ENCODE results near the gene NLK.
A peak's percentile ranks its signal among the peaks of the same experiment; 100 is the strongest.

NLK gene

GRCh38 chr17:28124962-28125361 is 82.5 kb downstream of the NLK start:
- CTCF ChIA-PET = no interaction called here
- no peak overlapping the region for H3K4me3 ChIP-seq (ENCODE audit: control insufficient read depth in 1 of 7, extremely low read depth in 1 of 7, insufficient read depth in 4 of 7, low read depth in 2 of 7, low read length in 6 of 7)
- no peaks in the 10 kb centered on the region for H3K27me3 ChIP-seq (replicated peaks in 2 of 5; ENCODE audit: control insufficient read depth in 4 of 5, insufficient read depth in 5 of 5, low read length in 4 of 5)
- H3K9me3 ChIP-seq (ENCODE audit: control extremely low read depth in 1 of 5, control insufficient read depth in 4 of 5, insufficient read depth in 2 of 5, low read depth in 1 of 5, low read length in 4 of 5) = no peaks in the 10 kb centered on the region
- no peaks in the 10 kb centered on the region for H3K4me1 ChIP-seq (ENCODE audit: control extremely low read depth in 1 of 4, control insufficient read depth in 4 of 4, insufficient read depth in 4 of 4, low read length in 3 of 4)
- H3K27ac ChIP-seq (ENCODE audit: insufficient read depth in 1 of 2, low read depth in 1 of 2, low read length in 2 of 2, poor library complexity in 1 of 2, severe bottlenecking in 2 of 2) = no peak overlapping the region
- POLR2A ChIA-PET = interaction anchor here (1.1 kb wide), 1 partner anchor 10 kb away, joined by 3 read pairs; no protein-coding TSS in a partner anchor
- DNase-seq = no peak
- peaks cover 0 to 11% (median 9%) of the 10 kb centered on the region in 4 experiments for H3K36me3 ChIP-seq (ENCODE audit: control insufficient read depth in 4 of 4, insufficient read depth in 4 of 4, low read length in 3 of 4)
- no CpG with 5 or more reads among the region's 1 CpG for whole genome bisulfite sequencing (ENCODE audit: insufficient coverage)

GRCh38 chr17:28125526-28126378 is 83.3 kb downstream of the NLK start:
- peaks cover 0 to 11% (median 9%) of the 10 kb centered on the region in 4 experiments for H3K36me3 ChIP-seq (ENCODE audit: control insufficient read depth in 4 of 4, insufficient read depth in 4 of 4, low read length in 3 of 4)
- no peak for DNase-seq
- no peaks in the 10 kb centered on the region for H3K9me3 ChIP-seq (ENCODE audit: control extremely low read depth in 1 of 5, control insufficient read depth in 4 of 5, insufficient read depth in 2 of 5, low read depth in 1 of 5, low read length in 4 of 5)
- POLR2A ChIA-PET = interaction anchor here (1.1 kb wide), 1 partner anchor 11 kb away, joined by 3 read pairs; no protein-coding TSS in a partner anchor
- no peak overlapping the region for H3K4me3 ChIP-seq (ENCODE audit: control insufficient read depth in 1 of 7, extremely low read depth in 1 of 7, insufficient read depth in 4 of 7, low read depth in 2 of 7, low read length in 6 of 7)
- no peak overlapping the region for H3K27ac ChIP-seq (ENCODE audit: insufficient read depth in 1 of 2, low read depth in 1 of 2, low read length in 2 of 2, poor library complexity in 1 of 2, severe bottlenecking in 2 of 2)
- H3K4me1 ChIP-seq (ENCODE audit: control extremely low read depth in 1 of 4, control insufficient read depth in 4 of 4, insufficient read depth in 4 of 4, low read length in 3 of 4) = peaks cover 0 to 7% (median 3%) of the 10 kb centered on the region in 4 experiments
- no peaks in the 10 kb centered on the region for H3K27me3 ChIP-seq (replicated peaks in 2 of 5; ENCODE audit: control insufficient read depth in 4 of 5, insufficient read depth in 5 of 5, low read length in 4 of 5)
- 100% methylated on average over 1 of the region's 4 CpGs for WGBS (ENCODE audit: insufficient coverage)
- CTCF ChIA-PET = no interaction called here

GRCh38 chr17:28127196-28127595 is 84.7 kb downstream of the NLK start:
- peak in 1 of 3 donors; percentile 45 for DNase-seq
- H3K4me3 ChIP-seq (ENCODE audit: control insufficient read depth in 1 of 7, extremely low read depth in 1 of 7, insufficient read depth in 4 of 7, low read depth in 2 of 7, low read length in 6 of 7) = no peak overlapping the region
- peaks cover 0 to 10% (median 9%) of the 10 kb centered on the region in 4 experiments for H3K36me3 ChIP-seq (ENCODE audit: control insufficient read depth in 4 of 4, insufficient read depth in 4 of 4, low read length in 3 of 4)
- H3K4me1 ChIP-seq (ENCODE audit: control extremely low read depth in 1 of 4, control insufficient read depth in 4 of 4, insufficient read depth in 4 of 4, low read length in 3 of 4) = peaks cover 0 to 7% (median 3%) of the 10 kb centered on the region in 4 experiments
- H3K9me3 ChIP-seq (ENCODE audit: control extremely low read depth in 1 of 5, control insufficient read depth in 4 of 5, insufficient read depth in 2 of 5, low read depth in 1 of 5, low read length in 4 of 5) = no peaks in the 10 kb centered on the region
- POLR2A ChIA-PET = no interaction called here
- H3K27ac ChIP-seq (ENCODE audit: insufficient read depth in 1 of 2, low read depth in 1 of 2, low read length in 2 of 2, poor library complexity in 1 of 2, severe bottlenecking in 2 of 2) = no peak overlapping the region
- CTCF ChIA-PET = no interaction called here
- H3K27me3 ChIP-seq (replicated peaks in 2 of 5; ENCODE audit: control insufficient read depth in 4 of 5, insufficient read depth in 5 of 5, low read length in 4 of 5) = no peaks in the 10 kb centered on the region
- no CpG with 5 or more reads among the region's 1 CpG for WGBS (ENCODE audit: insufficient coverage)

- ChIA-PET POLR2A (no interaction called here), CTCF (no interaction called here)
- peaks cover 0 to 7% (median 3%) of the 10 kb centered on the region in 4 experiments for H3K4me1 ChIP-seq (ENCODE audit: control extremely low read depth in 1 of 4, control insufficient read depth in 4 of 4, insufficient read depth in 4 of 4, low read length in 3 of 4)
- no peaks in the 10 kb centered on the region for H3K27me3 ChIP-seq (replicated peaks in 2 of 5; ENCODE audit: control insufficient read depth in 4 of 5, insufficient read depth in 5 of 5, low read length in 4 of 5)
- no peak for DNase-seq
- no peaks in the 10 kb centered on the region for H3K9me3 ChIP-seq (ENCODE audit: control extremely low read depth in 1 of 5, control insufficient read depth in 4 of 5, insufficient read depth in 2 of 5, low read depth in 1 of 5, low read length in 4 of 5)
- H3K27ac ChIP-seq (ENCODE audit: insufficient read depth in 1 of 2, low read depth in 1 of 2, low read length in 2 of 2, poor library complexity in 1 of 2, severe bottlenecking in 2 of 2) = no peak overlapping the region
- no CpG with 5 or more reads among the region's 1 CpG for WGBS (ENCODE audit: insufficient coverage)
- H3K36me3 ChIP-seq (ENCODE audit: control insufficient read depth in 4 of 4, insufficient read depth in 4 of 4, low read length in 3 of 4) = peaks cover 0 to 19% (median 9%) of the 10 kb centered on the region in 4 experiments
- no peak overlapping the region for H3K4me3 ChIP-seq (ENCODE audit: control insufficient read depth in 1 of 7, extremely low read depth in 1 of 7, insufficient read depth in 4 of 7, low read depth in 2 of 7, low read length in 6 of 7)
These were observed 86.3 kb downstream of the NLK start for GRCh38 chr17:28128779-28129178.

- CTCF ChIA-PET = interaction anchor here (1.0 to 2.0 kb wide), 4 partner anchors 8 to 43 kb away, joined by 3 to 5 read pairs (median 3); no protein-coding TSS in a partner anchor
- Histone ChIP-seq H3K27me3 (replicated peaks in 2 of 5; ENCODE audit: control insufficient read depth in 4 of 5, insufficient read depth in 5 of 5, low read length in 4 of 5) (no peaks in the 10 kb centered on the region), H3K4me1 (ENCODE audit: control extremely low read depth in 1 of 4, control insufficient read depth in 4 of 4, insufficient read depth in 4 of 4, low read length in 3 of 4) (peaks cover 0 to 7% (median 3%) of the 10 kb centered on the region in 4 experiments), H3K36me3 (ENCODE audit: control insufficient read depth in 4 of 4, insufficient read depth in 4 of 4, low read length in 3 of 4) (peaks cover 5 to 20% (median 18%) of the 10 kb centered on the region in 4 experiments), H3K4me3 (ENCODE audit: control insufficient read depth in 1 of 7, extremely low read depth in 1 of 7, insufficient read depth in 4 of 7, low read depth in 2 of 7, low read length in 6 of 7) (no peak overlapping the region), H3K9me3 (ENCODE audit: control extremely low read depth in 1 of 5, control insufficient read depth in 4 of 5, insufficient read depth in 2 of 5, low read depth in 1 of 5, low read length in 4 of 5) (no peaks in the 10 kb centered on the region), H3K27ac (ENCODE audit: insufficient read depth in 1 of 2, low read depth in 1 of 2, low read length in 2 of 2, poor library complexity in 1 of 2, severe bottlenecking in 2 of 2) (no peak overlapping the region)
- POLR2A ChIA-PET = no interaction called here
- WGBS (ENCODE audit: insufficient coverage) = 17% methylated on average over 1 of the region's 2 CpGs
- DNase-seq = peak in 2 of 3 donors; percentile 34 to 61
These were observed 88.0 kb downstream of the NLK start for GRCh38 chr17:28130472-28130871.

GRCh38 chr17:28131599-28131998 is 89.1 kb downstream of the NLK start:
- no CpG with 5 or more reads among the region's 4 CpGs for WGBS (ENCODE audit: insufficient coverage)
- H3K4me1 ChIP-seq (ENCODE audit: control extremely low read depth in 1 of 4, control insufficient read depth in 4 of 4, insufficient read depth in 4 of 4, low read length in 3 of 4) = peaks cover 0 to 7% (median 3%) of the 10 kb centered on the region in 4 experiments
- no peak overlapping the region for H3K4me3 ChIP-seq (ENCODE audit: control insufficient read depth in 1 of 7, extremely low read depth in 1 of 7, insufficient read depth in 4 of 7, low read depth in 2 of 7, low read length in 6 of 7)
- ChIA-PET CTCF (interaction anchor here (0.6 to 2.0 kb wide), 4 partner anchors 9 to 163 kb away, joined by 3 to 5 read pairs (median 4); no protein-coding TSS in a partner anchor), POLR2A (no interaction called here)
- H3K36me3 ChIP-seq (ENCODE audit: control insufficient read depth in 4 of 4, insufficient read depth in 4 of 4, low read length in 3 of 4) = peaks cover 8 to 20% (median 15%) of the 10 kb centered on the region in 4 experiments
- no peak for DNase-seq
- no peak overlapping the region for H3K27ac ChIP-seq (ENCODE audit: insufficient read depth in 1 of 2, low read depth in 1 of 2, low read length in 2 of 2, poor library complexity in 1 of 2, severe bottlenecking in 2 of 2)
- no peaks in the 10 kb centered on the region for H3K27me3 ChIP-seq (replicated peaks in 2 of 5; ENCODE audit: control insufficient read depth in 4 of 5, insufficient read depth in 5 of 5, low read length in 4 of 5)
- H3K9me3 ChIP-seq (ENCODE audit: control extremely low read depth in 1 of 5, control insufficient read depth in 4 of 5, insufficient read depth in 2 of 5, low read depth in 1 of 5, low read length in 4 of 5) = no peaks in the 10 kb centered on the region

GRCh38 chr17:28133562-28133970 is 91.1 kb downstream of the NLK start:
- H3K4me1 ChIP-seq (ENCODE audit: control extremely low read depth in 1 of 4, control insufficient read depth in 4 of 4, insufficient read depth in 4 of 4, low read length in 3 of 4) = peaks cover 0 to 7% (median 3%) of the 10 kb centered on the region in 4 experiments
- DNase-seq = peak in 2 of 3 donors; percentile 34 to 56
- CTCF ChIA-PET = interaction anchor here (0.7 to 1.4 kb wide), 5 partner anchors 8 to 328 kb away, joined by 3 to 4 read pairs (median 3); no protein-coding TSS in a partner anchor
- H3K36me3 ChIP-seq (ENCODE audit: control insufficient read depth in 4 of 4, insufficient read depth in 4 of 4, low read length in 3 of 4) = peaks cover 8 to 20% (median 17%) of the 10 kb centered on the region in 4 experiments
- H3K9me3 ChIP-seq (ENCODE audit: control extremely low read depth in 1 of 5, control insufficient read depth in 4 of 5, insufficient read depth in 2 of 5, low read depth in 1 of 5, low read length in 4 of 5) = no peaks in the 10 kb centered on the region
- no peaks in the 10 kb centered on the region for H3K27me3 ChIP-seq (replicated peaks in 2 of 5; ENCODE audit: control insufficient read depth in 4 of 5, insufficient read depth in 5 of 5, low read length in 4 of 5)
- H3K27ac ChIP-seq (ENCODE audit: insufficient read depth in 1 of 2, low read depth in 1 of 2, low read length in 2 of 2, poor library complexity in 1 of 2, severe bottlenecking in 2 of 2) = no peak overlapping the region
- POLR2A ChIA-PET = interaction anchor here (0.6 kb wide), 1 partner anchor 10 kb away, joined by 3 read pairs; no protein-coding TSS in a partner anchor
- no peak overlapping the region for H3K4me3 ChIP-seq (ENCODE audit: control insufficient read depth in 1 of 7, extremely low read depth in 1 of 7, insufficient read depth in 4 of 7, low read depth in 2 of 7, low read length in 6 of 7)

Measured in common myeloid progenitor, CD34-positive (primary cell).